ENCODE results near the gene TMED4. TPM values are rescaled to one million over a fixed set of nuclear protein-coding genes. Genes with fewer than 3 reads are reported as not detected.

TMED4 gene
- total RNA-seq, 8 experiments from 2014 or later = 54.9 to 97.9 (median 66.4) TPM

DNA sequence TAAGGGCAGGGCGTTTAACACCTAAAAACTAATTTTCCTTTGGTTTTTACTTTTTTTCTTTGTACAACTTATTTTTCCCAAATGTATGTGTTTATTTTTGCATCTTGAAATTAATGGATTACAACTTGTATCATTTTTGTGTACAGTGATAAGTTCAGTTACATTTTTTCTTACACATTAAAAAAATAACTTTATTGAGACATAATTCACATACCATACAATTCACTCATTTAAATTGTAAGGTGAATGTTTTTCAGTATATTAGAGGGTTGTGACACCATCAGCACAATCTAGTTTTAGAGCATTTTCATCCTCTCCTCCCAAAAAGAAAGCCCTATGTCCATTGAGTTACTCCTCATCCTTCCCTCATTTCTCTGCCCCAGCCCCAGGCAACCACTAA is 36.0 kb upstream of the TMED4 start:
- H3K27ac ChIP-seq = no peak overlapping the region
- in situ Hi-C loops (cut with MboI; ENCODE audit: low pct_unique_long_range_greater_than_20kb in 2 of 9, low sequenced_read_pairs in 9 of 9, unreplicated experiment in 9 of 9) = no loop called here
- H3K4me3 ChIP-seq = no peak overlapping the region
- peaks cover 0 to 5% of the 10 kb centered on the region in 2 donors for H3K4me1 ChIP-seq (replicated peaks in 1 of 2)
- 60 to 100% (median 89%) methylated on average over 1 of the region's 1 CpG; no CpG with 5 or more reads in 3 of the 10 experiments for WGBS, 10 experiments
- no peak for ATAC-seq (replicated peaks in 6 of 8)

DNA sequence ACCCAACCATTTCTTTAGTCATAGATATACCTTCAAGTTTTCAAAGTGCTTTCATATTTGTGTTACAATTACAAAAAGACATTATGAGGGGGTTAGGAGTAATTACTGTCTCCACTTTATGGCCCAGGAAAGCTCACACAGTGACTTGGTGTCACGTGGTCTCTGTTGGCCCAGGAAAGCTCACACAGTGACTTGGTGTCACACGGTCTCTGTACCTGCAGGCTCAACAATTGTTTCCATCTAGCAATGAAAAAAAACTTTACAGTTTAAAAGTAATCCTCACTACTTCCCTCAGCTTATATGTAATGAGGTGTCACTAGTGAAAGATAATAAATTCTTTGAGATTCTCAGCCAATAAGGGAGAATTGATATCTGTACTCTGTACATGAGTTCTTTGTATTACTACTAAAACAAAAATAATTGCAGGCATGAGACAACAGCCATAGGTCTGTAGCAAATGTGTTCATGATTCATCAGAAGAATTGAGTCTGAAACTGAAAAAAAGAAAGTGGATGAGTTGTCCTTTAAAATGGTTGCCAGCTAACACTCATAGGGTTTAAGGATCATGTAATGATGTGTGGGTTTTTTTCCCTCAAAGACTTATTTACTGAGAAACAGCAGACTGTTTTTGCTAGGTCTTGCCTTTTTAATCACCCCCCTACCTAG is 35.3 kb upstream of the TMED4 start:
- WGBS, 10 experiments = 60 to 80% (median 76%) methylated on average over 1 to 2 of the region's 2 CpGs; no CpG with 5 or more reads in 5 of the 10 experiments
- peak in 2 of 8 experiments; percentile 22 to 43 for ATAC-seq (replicated peaks in 6 of 8)
- in situ Hi-C loops (cut with MboI; ENCODE audit: low pct_unique_long_range_greater_than_20kb in 2 of 9, low sequenced_read_pairs in 9 of 9, unreplicated experiment in 9 of 9) = no loop called here

DNA sequence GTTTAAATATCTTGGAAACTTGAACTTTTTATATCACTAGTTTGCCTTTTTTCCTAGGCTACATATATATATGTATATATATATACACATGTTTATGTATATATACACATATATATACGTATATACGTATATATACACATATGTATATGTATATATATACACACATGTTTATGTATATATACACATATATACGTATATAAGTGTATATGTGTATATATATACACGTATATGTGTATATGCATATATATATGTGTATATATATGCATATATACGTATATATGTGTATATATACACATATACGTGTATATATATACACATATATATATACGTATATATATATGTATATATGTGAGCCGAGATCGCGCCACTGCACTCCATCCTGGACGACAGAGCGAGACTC is 34.5 kb upstream of the TMED4 start:
- WGBS, 10 experiments = 50 to 90% (median 73%) methylated on average over 1 to 3 of the region's 12 CpGs; no CpG with 5 or more reads in 6 of the 10 experiments

More for the DNA sequence above, 35.3 kb upstream of the TMED4 start:
- no peak overlapping the region for H3K27ac ChIP-seq
- H3K4me1 ChIP-seq (replicated peaks in 1 of 2) = peaks cover 0 to 5% of the 10 kb centered on the region in 2 donors
- no peak overlapping the region for H3K4me3 ChIP-seq

DNA sequence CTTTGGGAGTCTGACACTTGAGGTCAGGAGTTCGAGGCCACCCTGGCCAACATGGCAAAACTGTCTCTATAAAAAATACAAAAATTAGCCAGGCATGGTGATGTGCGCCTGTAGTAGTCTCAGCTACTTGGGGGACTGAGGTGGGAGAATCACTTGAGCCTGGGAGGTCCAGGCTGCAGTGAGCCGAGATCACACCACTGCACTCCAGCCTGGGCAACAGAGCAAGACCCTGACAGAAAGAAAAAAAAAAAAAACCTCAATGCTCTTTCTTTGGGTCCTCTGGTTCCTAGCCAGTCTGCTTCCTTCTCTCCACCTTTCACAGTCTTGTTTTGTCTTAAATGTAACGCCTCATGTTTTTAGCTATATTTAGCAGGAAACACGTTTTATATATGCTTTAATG is 33.8 kb upstream of the TMED4 start:
- Histone ChIP-seq H3K27ac (no peak overlapping the region), H3K4me1 (replicated peaks in 1 of 2) (peaks cover 0 to 5% of the 10 kb centered on the region in 2 donors), H3K4me3 (no peak overlapping the region)
- no peak for ATAC-seq (replicated peaks in 6 of 8)
- in situ Hi-C loops (cut with MboI; ENCODE audit: low pct_unique_long_range_greater_than_20kb in 2 of 9, low sequenced_read_pairs in 9 of 9, unreplicated experiment in 9 of 9) = no loop called here
- WGBS, 10 experiments = 90 to 100% (median 92%) methylated on average over 2 to 4 of the region's 5 CpGs; no CpG with 5 or more reads in 5 of the 10 experiments

More for the DNA sequence above, 34.5 kb upstream of the TMED4 start:
- H3K4me1 ChIP-seq (replicated peaks in 1 of 2) = peaks cover 0 to 5% of the 10 kb centered on the region in 2 donors
- H3K27ac ChIP-seq = no peak overlapping the region
- in situ Hi-C loops (cut with MboI; ENCODE audit: low pct_unique_long_range_greater_than_20kb in 2 of 9, low sequenced_read_pairs in 9 of 9, unreplicated experiment in 9 of 9) = no loop called here
- no peak for ATAC-seq (replicated peaks in 6 of 8)
- no peak overlapping the region for H3K4me3 ChIP-seq

DNA sequence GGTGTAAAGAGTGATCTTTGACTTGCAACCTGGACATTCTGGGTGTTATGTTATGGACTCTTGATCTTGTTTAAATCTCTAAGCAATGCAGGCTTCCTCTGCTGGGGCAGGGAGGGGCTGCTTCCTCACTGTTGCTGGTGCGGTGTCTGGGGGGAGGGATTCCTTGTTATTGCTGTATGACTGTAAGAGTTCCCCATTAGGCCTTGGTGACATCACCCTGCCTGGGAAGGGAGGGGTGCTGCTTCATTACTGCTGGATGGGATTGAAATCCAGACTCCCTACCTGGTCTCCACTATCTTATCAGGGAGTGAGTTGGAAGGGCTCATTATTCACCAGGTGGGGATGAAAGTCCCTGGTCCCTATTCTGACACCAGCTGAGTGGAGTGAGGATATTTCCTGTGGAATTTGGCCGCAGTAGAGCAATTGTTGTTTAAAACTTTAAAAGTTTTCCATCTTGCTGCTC is 33.1 kb upstream of the TMED4 start:
- in situ Hi-C loops (cut with MboI; ENCODE audit: low pct_unique_long_range_greater_than_20kb in 2 of 9, low sequenced_read_pairs in 9 of 9, unreplicated experiment in 9 of 9) = no loop called here
- no peak overlapping the region for H3K4me3 ChIP-seq
- 40 to 92% (median 82%) methylated on average over 1 to 2 of the region's 2 CpGs; no CpG with 5 or more reads in 5 of the 10 experiments for WGBS, 10 experiments
- peaks cover 0 to 5% of the 10 kb centered on the region in 2 donors for H3K4me1 ChIP-seq (replicated peaks in 1 of 2)
- ATAC-seq (replicated peaks in 6 of 8) = peak; percentile 22 to 96 (median 92)
- H3K27ac ChIP-seq = no peak overlapping the region

DNA sequence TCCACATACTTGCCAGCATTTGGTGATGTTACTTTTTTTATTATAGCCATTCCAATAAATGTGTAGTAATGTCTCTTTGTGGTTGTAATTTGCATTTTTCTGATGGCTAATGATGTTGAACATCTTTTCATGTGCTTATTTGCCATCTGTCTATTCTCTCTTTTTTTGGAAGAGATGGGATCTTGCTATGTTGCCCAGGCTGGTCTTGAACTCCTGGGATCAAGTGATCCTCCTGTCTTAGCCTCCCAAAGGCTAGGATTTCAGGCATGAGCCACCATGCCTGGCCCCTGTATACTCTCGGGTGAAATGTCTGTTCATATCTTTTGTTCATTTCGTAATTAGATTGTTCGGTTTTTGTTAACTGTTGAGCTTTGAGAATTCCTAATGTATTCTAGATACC is 27.8 kb upstream of the TMED4 start:
- Histone ChIP-seq H3K4me3 (no peak overlapping the region), H3K4me1 (replicated peaks in 1 of 2) (peaks cover 11% of the 10 kb centered on the region in 2 donors), H3K27ac (no peak overlapping the region)
- ATAC-seq (replicated peaks in 6 of 8) = no peak
- WGBS, 10 experiments = 86 to 100% (median 100%) methylated on average over 1 to 3 of the region's 3 CpGs; no CpG with 5 or more reads in 1 of the 10 experiments
- in situ Hi-C loops (cut with MboI; ENCODE audit: low pct_unique_long_range_greater_than_20kb in 2 of 9, low sequenced_read_pairs in 9 of 9, unreplicated experiment in 9 of 9) = no loop called here

DNA sequence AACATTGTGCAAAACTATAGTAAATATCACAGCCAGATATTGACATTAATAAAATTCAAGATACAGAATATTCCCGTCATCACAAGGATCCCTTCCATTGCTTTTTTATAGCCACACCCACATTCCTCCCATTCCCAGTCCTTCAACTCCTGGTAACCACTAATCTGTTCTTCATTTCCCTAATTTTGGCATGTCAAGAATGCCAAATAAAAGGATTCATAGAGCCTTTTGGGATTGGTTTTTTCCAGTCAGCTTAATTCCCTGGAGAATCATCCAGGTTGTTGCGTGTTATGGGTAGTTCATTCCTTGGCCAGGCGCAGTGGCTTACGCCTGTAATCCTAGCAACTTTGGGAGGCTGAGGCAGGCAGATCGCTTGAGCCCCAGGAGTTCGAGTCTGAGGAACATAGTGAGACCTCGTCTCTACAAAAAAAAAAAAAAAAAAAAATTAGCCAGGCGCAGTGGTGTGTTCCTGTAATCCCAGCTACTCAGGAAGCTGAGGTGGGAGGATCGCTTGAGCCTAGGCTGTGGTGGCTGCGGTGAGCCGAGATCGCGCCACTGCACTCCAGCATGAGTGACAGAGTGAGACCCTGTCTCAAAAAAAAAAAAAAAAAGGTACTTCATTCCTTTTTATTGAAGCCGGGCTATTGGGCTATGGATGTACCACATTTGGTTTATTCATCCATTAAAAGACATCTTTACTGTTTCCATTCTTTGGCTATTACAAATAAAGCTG is 27.1 kb upstream of the TMED4 start:
- in situ Hi-C loops (cut with MboI; ENCODE audit: low pct_unique_long_range_greater_than_20kb in 2 of 9, low sequenced_read_pairs in 9 of 9, unreplicated experiment in 9 of 9) = no loop called here
- no peak for ATAC-seq (replicated peaks in 6 of 8)
- WGBS, 10 experiments = 35 to 97% (median 90%) methylated on average over 1 to 11 of the region's 14 CpGs
- Histone ChIP-seq H3K4me1 (replicated peaks in 1 of 2) (peaks cover 5 to 11% of the 10 kb centered on the region in 2 donors), H3K4me3 (no peak overlapping the region), H3K27ac (no peak overlapping the region)

DNA sequence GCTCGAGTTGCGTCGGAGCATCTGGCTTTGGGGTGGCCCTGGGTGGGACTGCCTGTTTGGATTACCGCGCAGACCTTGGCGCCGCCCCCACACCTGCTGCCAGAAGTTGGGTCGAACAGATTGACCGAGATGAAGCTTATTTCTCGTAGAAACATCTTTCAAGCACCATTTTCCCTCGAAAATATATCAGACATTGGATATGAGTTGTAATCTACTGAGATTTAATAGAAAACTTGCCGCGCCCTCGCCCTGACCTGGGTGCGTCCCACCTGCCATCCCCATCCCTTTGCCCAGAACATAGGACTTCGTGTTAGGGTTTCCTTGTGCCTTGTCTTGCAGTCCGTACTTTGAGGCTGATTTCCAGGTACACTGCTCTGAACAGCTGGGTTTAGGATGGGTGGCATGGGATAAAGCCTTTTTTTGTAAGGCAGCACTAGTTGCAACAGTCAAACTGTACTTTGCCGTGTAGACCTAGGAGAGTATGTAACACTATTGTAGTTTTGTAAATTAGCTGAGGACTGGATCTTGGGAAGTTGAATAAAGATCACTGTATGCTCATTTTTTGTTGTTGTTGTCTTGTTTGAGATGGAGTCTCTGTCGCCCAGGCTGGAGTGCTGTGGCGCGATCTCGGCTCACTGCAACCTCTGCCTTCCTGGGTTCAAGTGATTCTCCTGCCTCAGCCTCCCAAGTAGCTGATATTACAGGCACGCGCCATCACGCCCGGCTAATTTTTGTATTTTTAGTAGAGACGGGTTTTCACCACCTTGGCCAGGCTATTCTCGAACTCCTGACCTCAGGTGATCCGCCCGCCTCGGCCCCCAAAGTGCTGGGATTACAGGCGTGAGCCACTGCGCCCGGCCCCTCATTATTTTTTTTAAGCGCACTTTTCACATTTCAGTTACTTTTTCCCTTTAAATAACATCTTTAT is 25.4 kb upstream of the TMED4 start:
- ATAC-seq (replicated peaks in 6 of 8) = no peak
- 10 to 98% (median 77%) methylated on average over 3 to 21 of the region's 35 CpGs; no CpG with 5 or more reads in 1 of the 10 experiments for WGBS, 10 experiments
- Histone ChIP-seq H3K4me3 (peak overlapping the region; percentile 89 to 98 (median 96)), H3K4me1 (replicated peaks in 1 of 2) (peaks cover 5 to 11% of the 10 kb centered on the region in 2 donors), H3K27ac (peak overlapping the region; percentile 70 to 83)
- in situ Hi-C loops (cut with MboI; ENCODE audit: low pct_unique_long_range_greater_than_20kb in 2 of 9, low sequenced_read_pairs in 9 of 9, unreplicated experiment in 9 of 9) = no loop called here

DNA sequence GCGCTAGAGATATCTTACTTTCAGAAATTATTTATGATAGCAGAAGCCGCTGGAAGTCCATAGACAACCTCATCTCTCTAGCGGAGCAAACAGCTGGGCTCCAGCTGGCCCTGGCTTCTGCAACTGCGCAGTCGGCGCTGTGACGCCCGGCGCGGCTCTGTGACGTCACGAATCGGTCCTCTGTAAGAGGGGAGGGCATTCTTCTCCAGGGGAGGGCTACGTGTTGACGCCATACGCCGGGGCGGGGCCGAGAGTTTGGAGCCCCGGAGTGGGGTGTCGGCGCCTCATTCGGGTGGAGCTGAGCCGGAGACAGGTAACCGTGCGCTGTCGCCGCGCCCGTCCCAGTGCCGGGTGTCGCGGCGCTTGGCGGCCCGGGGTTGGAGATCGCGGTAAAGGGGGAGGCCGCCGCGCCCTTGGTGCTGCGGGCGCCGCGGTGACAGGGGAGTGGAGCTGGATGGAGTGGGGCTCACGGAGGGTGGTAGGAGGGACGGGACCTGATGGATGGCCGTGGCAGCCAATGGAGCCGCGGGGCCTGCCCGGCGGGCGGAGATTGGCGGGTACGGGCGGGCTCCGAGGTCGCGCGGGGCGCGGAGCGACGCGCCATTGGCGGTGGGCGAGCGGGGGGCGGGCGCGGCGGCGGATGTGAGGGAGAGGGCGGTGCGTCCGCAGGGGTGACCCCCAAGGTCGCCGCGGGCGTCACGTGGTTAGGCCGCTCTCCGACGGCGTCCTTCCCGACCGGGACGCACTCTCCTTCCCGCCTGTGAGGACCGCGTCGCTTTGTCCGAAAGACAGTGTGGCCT is 24.5 kb upstream of the TMED4 start, which contains the start of gene OGDH:
OGDH (plus strand) TSS at position 287 of the 800 bp plus-strand sequence. CDS start 17,717 bp downstream, outside the sequence.
- in situ Hi-C loops (cut with MboI; ENCODE audit: low pct_unique_long_range_greater_than_20kb in 2 of 9, low sequenced_read_pairs in 9 of 9, unreplicated experiment in 9 of 9) = no loop called here
- Histone ChIP-seq H3K4me3 (peak within 1 kb of the TSS; percentile 89 to 98 (median 96)), H3K4me1 (replicated peaks in 1 of 2) (peaks cover 5 to 11% of the 10 kb centered on the region in 2 donors), H3K27ac (peak within 1 kb of the TSS; percentile 96 to 97)
- 0% methylated on average over 1 to 13 of the region's 93 CpGs; no CpG with 5 or more reads in 5 of the 10 experiments for WGBS, 10 experiments
- ATAC-seq (replicated peaks in 6 of 8) = peak; percentile 94 to 99 (median 98)

DNA sequence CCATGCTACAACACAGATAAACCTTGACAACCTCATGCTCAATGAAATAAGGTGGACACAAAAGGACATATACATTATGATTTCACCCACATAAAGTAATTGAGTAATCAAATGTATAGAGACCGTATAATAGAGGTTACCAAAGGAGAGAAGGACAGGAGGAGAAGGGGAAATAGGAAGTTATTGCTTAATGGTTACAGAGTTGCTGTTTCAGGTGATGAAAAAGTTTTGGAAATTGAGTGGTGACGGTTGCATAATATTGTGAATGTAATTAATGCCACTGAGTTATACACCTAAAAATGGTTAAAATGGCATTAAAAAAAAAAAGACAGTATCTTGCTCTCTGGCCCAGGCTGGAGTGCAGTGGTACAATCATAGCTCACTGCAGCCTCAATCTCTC is 22.9 kb upstream of the TMED4 start:
- Histone ChIP-seq H3K4me3 (no peak overlapping the region), H3K27ac (no peak overlapping the region), H3K4me1 (replicated peaks in 1 of 2) (peaks cover 5 to 11% of the 10 kb centered on the region in 2 donors)
- in situ Hi-C loops (cut with MboI; ENCODE audit: low pct_unique_long_range_greater_than_20kb in 2 of 9, low sequenced_read_pairs in 9 of 9, unreplicated experiment in 9 of 9) = no loop called here
- WGBS, 10 experiments = 60 to 100% (median 78%) methylated on average over 1 to 2 of the region's 2 CpGs; no CpG with 5 or more reads in 1 of the 10 experiments
- no peak for ATAC-seq (replicated peaks in 6 of 8)

DNA sequence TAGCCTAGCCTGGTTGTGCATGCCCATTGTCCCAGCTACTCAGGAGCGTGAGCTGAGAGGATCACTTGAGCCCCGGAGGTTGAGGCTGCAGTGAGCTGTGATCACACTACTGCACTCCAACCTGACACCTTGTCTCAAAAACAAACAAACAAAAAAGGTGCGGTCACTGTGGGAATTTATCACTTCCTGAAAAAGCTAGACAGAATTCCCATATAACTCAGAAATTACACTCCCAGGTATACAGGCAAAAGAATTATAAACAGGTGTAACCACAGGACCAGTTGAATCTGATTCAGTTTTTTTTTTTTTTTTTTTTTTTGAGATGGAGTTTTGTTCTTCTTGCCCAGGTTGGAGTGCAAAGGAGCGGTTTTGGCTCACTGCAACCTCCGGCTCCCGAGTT is 21.2 kb upstream of the TMED4 start:
- 24 to 83% (median 65%) methylated on average over 1 to 6 of the region's 6 CpGs for WGBS, 10 experiments
- no peak for ATAC-seq (replicated peaks in 6 of 8)

DNA sequence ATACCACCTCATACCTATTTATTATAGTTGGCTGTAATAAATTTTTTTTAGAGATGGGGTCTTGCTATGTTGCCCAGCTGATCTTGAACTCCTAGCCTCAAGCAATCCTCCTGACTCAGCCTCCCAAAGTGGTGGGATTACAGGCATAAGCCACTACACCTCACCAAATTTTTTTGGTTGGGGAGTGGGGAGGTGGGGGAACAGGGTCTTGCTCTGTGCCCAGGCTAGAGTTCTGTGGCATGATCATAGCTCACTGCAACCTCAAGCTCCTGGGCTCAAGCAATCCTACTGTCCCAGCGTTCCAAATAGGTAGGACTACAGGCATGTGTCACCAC is 20.5 kb upstream of the TMED4 start:
- Histone ChIP-seq H3K4me3 (no peak overlapping the region), H3K4me1 (replicated peaks in 1 of 2) (peaks cover 3 to 6% of the 10 kb centered on the region in 2 donors), H3K27ac (no peak overlapping the region)
- 0 to 100% (median 50%) methylated on average over 1 of the region's 1 CpG; no CpG with 5 or more reads in 4 of the 10 experiments for WGBS, 10 experiments
- in situ Hi-C loops (cut with MboI; ENCODE audit: low pct_unique_long_range_greater_than_20kb in 2 of 9, low sequenced_read_pairs in 9 of 9, unreplicated experiment in 9 of 9) = no loop called here
- ATAC-seq (replicated peaks in 6 of 8) = no peak

More for the DNA sequence above, 21.2 kb upstream of the TMED4 start:
- Histone ChIP-seq H3K27ac (no peak overlapping the region), H3K4me1 (replicated peaks in 1 of 2) (peaks cover 5 to 11% of the 10 kb centered on the region in 2 donors), H3K4me3 (no peak overlapping the region)
- in situ Hi-C loops (cut with MboI; ENCODE audit: low pct_unique_long_range_greater_than_20kb in 2 of 9, low sequenced_read_pairs in 9 of 9, unreplicated experiment in 9 of 9) = no loop called here
